SIG-M5 (cell line): ENCODE results near the gene DGCR2.
"Not testable (repeated sequence)": the region's sequence is repeated elsewhere in the genome, so short reads cannot be mapped to it uniquely, and the experiment has no call there.

Source experiments
- DNase-seq: peaks from one replicate; lab custom pipeline; 2025; lab: John Stamatoyannopoulos, UW

DGCR2 gene

DNA sequence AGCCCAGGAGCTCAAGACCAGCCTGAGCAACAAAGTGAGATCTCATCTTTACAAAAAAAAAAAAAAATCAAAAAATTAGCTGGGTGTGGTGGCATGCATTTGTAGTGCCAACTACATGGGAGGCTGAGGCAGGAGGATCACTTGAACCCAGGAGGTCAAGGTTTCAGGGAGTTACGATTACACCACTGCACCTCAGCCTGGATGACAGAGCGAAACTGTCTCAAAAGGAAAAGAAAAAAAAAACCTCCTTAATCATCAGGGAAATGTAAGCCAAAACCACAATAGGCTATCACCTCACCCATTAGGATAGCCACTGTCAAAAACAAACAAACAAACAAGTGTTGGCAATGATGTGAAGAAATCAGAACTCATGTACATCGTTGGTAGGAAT is 13.4 kb downstream of the DGCR2 start:
- DNase-seq, result no peak

DNA sequence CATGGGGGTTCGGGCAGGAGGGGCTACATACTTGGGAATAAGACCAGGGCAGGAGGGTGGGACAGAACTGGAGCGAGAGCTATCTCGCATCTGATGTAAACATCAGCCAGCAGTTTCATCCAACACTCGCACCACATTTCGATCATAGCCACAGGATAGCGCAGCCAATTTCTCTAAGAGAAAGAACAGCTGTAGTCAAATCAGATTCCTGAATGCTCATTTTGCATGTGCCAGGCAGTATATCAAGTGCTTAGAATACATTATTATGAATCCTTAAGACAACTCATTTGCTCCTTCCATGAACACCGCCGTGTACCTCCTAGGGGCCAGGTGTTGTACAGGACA is 14.5 kb downstream of the DGCR2 start:
- no peak for DNase-seq

DNA sequence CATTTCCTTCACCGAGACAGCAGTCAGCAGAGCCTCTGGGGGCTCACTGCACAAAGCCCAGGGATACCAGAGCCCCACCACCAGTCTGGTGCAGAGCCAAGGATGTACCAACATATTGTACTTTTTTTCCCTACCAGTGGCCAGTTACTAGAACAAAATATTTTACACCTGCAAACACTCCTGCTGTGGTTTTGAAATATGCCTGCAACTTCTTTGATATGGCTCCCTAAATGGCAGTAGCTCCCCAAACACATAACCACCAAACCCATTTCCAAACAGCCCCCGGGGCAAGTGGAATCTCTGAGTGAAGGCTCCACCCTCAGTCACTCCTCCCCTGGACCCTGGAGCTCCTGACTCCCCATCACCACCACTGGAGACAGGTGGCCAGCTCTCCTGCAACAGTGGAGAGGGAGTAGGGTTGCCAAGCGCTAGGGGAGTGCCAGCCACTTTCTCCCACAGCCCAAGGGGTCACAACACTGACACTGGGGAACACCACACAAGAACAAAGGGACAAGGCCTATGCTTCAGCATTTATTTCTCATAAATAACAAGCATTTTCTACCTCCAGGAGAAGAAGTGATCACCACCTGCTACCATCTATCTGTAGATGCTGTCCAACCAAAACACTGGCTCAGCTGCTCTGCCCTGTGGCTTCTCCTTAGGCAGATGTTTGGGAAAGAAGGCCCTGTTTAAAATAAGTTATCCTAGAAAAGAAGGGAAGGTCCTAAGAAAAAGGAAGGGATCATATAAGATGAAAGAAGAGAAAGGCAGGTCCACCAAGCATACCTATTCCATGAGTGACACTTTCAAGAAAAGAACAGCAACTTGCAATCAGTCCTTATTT is 15.1 kb downstream of the DGCR2 start:
- DNase-seq, result no peak

DNA sequence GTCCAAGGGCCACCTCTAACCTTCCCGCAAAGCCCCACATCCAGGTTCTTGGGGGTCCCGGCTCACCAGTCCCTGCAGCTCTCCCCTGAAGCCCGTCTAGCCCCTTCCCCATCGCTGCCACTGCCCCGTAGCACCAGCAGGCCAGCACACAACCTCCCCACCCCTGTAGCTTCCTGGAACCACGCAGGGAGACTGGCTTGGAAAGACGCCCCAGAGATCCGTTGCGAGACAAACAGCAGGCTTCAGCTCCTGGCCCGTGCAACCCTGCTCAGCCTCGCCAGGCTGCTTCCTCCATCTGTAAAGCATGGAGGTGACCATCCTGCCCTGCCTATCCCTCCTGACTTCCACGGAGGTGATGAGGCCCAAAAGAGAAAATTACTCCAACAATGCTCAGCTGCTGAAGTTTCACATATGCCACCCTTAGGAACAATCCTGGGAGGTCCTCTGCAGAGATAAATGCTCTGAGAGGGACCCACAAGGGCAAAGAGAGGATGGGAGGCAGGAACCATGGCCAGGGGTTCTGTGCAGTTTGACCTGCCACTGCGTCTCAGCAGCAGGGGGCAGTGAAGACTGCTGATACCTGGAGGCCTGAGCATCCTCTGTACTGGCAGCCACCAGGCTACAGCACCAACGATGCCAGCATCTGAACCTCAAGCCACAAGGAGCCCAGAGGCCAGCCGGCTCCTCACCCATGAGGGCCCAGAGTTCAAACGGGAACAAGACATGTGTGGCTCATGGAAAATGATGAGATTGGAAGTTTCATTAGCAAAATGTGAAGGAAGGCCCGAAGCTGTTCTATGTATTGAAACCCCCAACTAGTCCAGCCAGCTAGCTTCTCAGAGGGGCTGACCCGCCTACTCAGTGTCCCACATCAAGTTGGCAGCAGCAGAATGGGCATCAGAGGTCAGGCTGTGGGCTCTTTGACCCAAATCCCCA is 16.1 kb downstream of the DGCR2 start:
- no peak for DNase-seq

DNA sequence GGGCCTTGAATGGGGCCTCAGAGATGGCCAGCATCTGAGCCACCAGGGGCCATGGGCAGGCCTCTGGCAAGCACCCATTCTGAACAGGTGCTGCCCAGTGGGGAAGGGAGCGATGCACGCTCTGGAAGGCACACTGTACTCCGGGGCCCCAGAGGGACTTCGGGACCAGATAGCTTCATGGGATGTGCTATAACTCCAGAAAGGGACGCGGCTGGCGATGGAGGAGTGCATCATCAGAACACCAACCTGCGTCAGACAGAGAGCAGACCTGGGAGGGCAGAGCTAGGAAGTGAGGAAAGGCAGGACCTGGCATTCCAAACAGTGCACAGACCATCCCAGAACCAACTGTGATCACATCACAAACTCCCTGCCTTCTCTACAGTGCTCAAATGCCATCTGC is 16.8 kb downstream of the DGCR2 start:
- no peak for DNase-seq

DNA sequence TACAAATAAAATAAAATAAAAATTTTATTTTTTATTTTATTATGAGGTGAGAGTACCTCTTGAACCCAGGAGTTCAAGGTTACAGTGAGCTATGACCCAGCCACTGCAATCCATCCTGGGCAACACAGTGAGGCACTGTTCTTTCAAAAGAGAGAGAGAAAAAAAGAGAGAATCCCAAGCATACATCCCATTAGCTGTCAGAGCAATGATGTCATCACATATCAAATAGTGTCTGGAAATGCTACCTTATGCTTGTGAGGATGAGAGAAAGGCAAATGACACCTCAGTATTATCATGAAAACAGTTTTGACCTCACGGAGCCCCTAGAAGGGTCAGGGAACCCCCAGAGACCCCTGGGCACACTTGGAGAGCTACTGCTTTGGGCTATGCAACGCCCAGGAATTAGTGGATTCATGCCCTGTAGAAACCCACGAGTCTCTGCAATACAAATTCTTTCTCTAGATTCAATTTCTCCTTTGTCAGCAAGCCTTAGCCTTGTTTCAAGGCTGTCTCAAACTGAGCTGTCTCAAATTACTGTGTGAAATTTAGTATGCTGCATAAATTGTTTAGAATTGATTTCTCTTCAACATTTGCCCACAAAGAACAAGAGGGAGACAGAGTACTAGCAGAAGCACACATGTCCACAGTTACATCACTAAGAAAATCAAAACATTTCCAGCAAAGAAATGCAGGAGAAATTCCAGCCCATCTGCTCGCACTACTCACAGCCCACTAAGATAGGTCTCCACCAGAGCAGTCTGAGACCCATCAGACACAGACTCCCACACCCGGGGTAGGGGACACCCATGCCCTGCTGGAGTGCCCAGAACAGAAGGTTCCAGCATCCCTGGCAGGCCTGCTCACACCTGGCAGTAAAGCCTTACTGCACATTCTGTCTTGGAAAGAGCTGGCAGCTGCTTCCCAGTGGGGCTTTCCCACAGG is 18.1 kb downstream of the DGCR2 start:
- no peak for DNase-seq

DNA sequence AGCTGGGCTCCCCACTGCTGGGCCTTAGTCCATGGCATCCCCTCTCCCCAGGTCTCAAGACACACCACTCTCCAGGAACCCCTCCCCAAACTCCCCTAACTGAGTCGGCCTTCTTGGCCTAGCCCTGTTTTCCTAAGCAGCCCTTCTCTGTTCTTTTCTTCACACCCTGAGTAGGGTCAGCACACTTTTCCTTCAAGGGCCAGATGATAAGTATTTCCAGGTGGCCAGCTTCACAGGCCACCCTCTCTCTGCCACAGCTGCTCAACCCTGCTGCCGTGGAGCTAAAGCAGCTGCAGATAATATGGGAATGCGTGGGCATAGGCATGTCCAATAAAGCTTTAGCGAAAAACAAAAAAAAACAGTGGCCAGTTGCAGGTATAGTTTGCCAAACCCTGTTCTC is 24.1 kb downstream of the DGCR2 start:
- no peak for DNase-seq

DNA sequence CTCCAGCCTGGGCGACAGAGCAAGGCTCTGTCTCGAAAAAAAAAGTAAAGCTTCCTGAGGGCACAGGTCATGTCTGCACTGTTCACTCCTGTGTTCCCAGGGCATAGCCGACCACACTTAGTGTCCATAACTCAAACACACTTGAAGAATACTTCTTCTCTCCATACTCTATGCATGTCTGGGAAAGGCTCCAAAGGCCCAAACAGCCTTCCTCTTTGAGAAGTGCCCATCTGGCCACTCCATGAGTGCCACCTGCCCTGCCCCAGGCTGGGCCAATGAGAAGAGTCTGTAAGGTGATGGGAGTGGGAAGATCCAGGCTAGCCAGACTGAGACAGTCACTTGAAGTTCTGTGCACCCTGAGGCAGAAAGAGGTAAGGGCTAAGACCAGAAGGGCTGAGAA is 24.7 kb downstream of the DGCR2 start:
- DNase-seq, result no peak

DNA sequence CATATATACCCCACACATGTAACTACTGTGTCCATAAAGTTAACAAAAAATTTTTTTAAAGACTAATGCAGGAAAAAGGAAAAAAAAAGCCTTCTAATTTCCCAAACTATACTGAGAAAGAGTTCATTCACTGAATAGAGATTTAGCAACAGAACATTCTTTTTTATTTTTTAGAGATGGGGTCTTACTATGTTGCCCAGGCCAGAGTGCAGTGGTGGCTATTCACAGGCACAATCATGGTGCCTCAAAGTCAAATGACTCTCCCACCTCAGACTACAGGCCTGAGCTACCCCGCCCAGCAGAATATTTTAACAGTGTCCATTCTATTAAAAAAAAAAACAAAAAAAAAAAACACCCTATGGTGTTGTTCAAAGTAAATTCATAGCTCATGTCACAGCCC is 25.7 kb downstream of the DGCR2 start:
- no peak for DNase-seq

DNA sequence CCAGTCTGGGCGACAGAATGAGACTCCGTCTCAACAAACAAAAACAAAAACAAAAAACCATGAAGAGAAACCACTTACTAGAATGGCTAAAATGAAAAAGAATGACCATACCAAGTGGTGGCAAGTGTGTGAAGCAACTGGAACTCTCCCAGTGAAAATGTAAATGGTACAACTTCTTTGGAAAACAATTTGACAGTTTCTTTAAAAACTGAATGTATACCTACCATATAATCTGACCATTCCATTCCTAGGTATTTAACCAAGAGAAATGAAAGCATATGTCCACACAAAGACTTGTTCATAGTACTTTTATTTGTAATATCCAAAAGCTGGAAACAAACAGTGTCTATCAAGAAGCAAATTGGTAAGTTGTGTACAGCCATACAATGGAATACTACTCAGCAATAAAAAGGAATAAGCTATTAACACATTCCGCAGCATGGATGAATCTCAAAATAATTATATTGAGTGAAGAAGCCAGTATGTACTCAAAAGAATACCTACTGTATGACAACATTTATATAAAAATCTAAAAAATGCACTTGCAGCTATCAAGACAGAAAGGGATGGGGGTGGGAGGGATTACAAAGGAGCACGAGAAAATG is 27.7 kb downstream of the DGCR2 start:
- DNase-seq, result no peak

DNA sequence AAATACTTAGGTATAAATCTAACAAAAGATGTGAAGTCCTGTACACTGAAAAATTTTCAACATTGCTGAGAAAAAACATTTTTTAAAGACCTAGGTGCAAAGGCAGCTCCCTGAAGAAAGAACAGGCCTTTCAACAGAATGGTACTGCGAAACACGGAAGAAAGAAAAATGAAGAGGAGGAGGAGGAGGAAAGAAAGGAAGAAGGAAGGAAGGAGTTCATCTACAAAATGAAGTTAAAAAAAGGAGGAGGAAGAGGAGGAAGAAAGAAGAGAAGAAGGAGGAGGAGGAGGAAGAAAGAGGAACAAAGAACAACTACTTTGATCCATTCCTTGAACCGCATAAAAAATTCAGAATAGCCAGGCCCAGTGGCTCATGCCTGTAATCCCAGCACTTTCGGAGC is 29.5 kb downstream of the DGCR2 start:
- DNase-seq, result no peak

DNA sequence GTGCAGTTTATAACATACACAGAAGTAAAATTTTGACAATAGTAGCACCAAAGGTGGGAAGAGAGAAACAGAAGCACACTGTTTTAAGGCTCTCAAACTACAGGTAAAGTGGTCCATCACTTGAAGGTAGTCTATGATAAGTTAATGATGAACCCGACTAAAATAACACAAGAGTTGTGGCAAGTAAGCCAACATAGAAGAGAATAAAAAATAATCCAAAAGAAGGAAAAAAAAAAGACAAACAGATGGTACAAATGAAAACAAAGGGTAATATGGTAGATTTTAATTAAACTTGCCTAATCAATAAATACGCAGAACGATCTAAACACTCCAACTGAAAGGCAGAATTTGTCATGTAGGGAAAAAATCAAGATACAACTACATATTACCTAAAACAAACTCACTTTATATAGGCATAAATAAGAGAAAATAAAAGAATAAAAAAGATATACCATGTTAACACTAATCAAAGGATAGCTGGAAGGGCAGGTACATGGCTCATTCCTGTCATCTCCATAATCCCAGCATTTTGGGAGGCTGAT is 31.6 kb downstream of the DGCR2 start:
- DNase-seq, result no peak

DNA sequence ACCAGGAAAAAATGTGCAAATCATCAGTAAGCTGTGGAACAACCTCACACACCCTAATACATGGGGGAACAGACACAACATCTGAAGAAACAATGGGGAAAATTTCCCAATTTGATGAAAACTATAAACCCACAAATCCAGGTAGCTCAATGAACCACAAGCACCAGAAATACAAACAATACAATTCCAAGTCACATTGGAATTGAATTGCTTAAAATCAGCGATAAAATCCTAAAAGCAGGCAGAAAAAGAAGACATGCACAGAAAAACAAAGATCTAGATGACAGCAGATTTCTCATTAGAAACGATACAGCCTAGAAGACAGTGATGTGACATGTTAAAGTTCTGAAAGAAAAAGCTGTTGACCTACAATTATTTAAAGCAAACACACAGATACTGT is 32.0 kb downstream of the DGCR2 start:
- DNase-seq, result no peak

DNA sequence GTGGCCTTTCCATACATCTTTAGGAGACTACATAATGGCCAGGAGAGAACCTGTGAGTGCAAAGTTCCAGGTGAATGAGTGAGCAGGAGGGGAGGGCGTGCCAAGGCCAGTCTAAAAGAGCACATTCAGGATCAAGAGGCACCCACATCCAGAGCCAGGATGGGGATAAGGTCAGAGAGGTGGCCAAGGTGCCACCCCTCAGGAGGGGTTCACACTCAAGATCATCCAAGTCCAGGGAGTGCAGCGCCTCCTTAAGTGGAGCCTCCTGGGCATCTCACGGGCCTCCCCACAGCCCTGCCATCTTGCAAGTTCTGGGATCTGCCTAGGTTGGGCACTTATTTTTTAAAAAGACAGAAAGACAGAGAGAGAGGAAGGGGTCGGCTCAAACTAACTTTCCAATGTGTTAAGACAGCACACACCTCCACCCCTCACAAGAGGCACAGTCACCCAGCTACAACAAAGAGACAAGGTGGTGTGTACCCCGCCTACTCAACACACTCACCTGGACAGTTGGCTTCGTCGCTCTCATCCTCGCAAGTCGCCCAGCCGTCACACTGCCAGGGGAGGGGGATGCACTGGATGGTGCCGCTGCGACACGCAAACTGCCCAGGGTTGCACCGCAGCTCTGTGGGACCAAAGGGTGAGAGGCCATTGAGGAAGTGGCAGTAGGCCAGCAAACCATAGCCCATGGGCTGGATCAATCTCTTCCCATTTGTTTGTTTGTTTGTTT is 33.2 kb downstream of the DGCR2 start:
- DNase-seq, result no peak

DNA sequence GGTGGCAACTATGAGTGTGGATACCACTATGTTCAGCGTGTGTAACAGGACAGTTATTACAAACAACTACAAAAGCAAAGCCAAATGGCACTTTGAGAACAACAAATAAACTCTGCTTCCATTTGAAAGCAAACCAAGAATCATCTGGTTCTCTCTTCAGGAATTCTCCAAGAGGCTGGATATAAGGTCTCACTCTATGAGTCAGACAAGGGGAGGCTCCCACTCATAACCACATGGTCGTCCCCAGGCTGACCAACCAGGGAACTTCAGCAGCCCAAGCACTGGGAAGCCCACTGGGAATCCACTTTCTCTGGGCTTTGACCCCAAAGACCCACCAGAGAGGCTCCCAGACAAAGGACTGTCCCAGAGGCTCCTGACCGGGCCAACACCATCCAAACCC is 35.3 kb downstream of the DGCR2 start:
- DNase-seq, result no peak

DNA sequence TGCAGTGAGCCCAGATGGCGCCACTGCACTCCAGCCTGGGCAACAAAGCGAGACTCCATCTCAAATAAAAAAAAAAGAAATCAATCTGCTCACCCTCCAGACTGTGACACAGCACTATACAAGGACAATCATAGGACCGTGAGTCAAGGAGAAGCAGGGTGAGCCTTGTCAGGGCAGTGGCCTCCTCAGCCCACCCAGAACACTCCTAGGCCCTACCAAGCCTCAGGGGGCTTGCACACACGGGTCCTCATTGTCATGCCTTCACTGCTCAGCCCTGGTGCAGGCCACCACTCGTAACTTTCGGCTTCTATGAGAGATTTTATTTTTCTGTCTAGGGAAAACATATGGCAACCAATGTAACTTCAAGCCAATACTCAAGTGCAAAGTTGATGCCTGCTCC is 35.8 kb downstream of the DGCR2 start:
- no peak for DNase-seq

DNA sequence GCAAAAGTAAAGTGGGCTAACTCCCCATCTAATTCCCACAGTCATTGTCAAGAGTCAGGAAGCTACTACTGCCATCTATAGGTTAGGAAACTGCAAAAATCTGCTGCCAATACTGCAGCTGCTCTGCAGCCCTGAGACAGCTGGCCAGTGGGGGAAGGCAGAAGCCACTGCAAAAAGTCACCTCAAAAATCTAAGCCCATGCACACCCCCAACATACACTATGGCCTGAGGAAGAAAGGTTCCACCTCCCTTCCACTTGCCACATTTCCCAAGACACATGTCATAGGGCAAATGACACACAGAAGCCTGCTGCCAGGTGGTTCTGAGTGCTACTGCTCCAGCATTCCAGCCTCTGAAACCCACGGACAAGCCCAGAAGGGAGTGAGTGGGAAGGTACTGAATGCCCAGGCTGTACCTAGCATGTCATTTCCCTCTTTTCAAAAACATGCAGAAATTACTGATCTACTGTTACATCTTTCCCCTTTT is 36.9 kb downstream of the DGCR2 start:
- no peak for DNase-seq

DNA sequence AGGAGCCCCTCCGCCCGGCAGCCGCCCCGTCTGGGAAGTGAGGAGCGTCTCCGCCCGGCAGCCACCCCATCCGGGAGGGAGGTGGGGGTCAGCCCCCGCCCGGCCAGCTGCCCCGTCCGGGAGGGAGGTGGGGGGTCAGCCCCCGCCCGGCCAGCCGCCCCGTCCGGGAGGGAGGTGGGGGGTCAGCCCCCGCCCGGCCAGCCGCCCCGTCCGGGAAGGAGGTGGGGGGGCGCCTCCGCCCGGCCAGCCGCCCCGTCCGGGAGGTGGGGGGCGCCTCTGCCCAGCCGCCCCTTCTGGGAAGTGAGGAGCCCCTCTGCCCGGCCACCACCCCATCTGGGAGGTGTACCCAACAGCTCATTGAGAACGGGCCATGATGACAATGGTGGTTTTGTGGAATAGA is 37.6 kb downstream of the DGCR2 start:
- not testable (repeated sequence) for DNase-seq

DNA sequence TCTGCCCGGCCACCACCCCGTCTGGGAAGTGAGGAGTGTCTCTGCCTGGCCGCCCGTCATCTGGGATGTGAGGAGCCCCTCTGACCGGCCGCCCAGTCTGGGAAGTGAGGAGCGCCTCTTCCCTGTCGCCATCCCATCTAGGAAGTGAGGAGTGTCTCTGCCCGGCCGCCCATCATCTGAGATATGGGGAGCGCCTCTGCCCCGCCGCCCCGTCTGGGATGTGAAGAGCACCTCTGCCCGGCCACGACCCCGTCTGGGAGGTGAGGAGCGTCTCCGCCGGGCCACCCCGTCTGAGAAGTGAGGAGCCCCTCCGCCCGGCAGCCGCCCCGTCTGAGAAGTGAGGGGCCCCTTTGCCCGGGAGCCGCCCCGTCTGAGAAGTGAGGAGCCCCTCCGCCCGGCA is 38.1 kb downstream of the DGCR2 start:
- DNase-seq, result not testable (repeated sequence)

DNA sequence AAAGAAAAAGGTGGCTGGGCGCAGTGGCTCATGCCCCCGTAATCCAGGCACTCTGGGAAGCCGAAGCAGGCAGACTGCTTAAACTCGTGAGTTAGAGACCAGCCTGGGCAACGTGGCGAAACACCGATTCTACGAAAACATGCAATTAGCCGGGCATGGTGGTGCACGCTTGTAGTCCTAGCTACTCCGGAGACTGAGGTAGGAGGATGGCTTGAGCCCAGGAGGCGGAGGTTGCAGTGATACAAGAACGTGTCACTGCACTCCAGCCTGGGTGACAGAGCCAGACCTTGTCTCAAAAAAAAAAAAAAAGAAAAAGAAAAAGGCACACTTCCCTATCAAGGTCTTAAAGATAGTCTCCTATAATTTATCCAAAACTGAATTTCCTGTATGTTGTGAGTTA is 39.4 kb downstream of the DGCR2 start:
- no peak for DNase-seq

DNA sequence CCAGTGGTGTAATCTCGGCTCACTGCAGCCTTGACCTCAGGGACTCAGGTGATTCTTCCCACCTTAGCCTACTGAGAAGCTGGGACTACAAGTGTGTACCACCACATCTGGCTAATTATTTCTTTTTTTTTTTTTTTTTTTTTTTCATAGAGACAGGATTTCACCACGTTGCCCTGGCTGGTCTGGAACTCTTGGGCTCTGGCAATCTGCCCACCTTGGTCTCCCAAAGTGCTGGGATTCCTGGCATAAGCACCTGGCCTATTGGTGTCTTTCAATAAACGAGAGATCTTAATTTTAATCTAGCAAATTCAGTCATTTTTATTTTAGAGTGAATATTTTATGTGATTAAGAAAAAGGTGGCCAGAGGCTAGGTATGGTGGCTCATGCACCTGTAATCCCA is 40.1 kb downstream of the DGCR2 start:
- DNase-seq, result no peak
